Stimulated activated CD4-positive, alpha-beta T cell treated with anti-CD3 and anti-CD28 coated beads, Interleukin-15, amount 100 ng/mL, for 24 hours (primary cell): Measurements from ENCODE around the gene MMEL1.
"Not testable (repeated sequence)": the region's sequence is repeated elsewhere in the genome, so short reads cannot be mapped to it uniquely, and the experiment has no call there.

Experiments used
- DNase-seq: peaks from one replicate; pipeline ENCODE4 v3.0.0-alpha.2; 2020

The MMEL1 gene

DNA sequence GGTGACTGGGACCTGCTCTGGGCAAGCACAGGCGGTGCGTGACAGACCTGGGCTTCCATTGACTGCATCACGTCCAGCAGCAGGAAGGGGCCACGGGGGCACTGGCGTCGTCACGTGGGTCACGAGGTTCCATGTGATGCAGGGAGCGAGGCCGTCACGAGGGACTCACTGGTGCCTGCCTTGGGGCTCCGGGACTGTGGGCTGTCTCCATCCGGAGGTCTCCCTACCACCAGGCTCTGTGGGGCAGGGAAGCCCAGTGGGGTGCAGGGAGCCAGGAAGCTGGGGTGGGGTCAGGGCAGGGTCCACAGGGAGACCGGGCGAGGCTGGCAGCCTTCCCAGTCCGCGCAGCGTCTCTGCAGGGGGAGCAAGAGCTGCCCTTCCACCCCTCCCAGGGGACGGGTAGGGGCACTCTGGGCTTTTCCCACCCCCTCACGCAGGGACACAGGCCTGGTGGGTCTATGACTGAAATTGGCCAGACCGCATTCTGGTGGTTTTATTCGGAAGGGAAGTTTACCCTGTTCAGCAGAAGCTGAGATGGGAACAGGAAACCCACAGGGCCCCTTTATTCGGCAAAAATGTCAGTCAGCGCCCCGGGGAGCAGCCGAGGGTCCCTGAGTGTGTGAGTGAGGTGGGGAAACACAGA is 77.1 kb downstream of the MMEL1 start:
- peak; percentile 87 for DNase-seq

DNA sequence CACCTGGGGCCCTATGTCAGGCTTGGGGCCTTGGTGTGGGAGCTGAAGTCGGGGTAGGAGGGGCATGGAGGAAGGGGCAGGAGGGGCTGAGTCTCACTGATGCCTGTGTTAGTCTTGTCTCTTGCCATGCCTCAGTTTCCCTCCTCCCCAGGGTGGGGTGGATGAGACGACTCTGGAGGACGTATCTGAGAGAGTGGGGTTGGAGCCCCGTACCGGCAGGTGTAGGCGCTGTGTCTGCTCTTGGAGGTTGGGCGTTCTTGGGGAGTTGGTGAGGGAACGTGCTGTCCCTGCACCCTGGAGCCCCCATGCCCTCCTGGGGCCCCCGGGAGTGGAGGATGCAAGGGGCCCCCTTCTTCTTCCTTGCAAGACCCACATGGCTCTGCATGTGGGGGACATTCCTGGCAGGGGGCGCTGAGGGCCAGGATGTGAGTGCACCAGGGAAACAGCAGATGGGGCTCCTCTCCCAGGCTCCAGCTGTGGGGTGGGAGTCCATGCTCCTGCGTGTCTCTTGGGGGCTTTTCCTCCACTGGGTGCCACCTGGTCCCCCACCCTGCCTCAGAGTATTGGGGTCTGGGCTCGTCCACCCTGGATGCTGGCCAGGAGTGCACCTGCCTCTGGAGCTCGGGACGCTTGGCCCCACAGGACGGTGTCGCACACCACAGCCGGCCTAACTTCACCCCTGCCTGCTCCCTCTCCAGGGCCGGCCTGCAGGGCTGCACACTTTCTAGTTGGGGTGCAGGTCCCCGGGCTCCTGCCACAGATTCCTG is 78.0 kb downstream of the MMEL1 start:
- DNase-seq = peak; percentile 60

DNA sequence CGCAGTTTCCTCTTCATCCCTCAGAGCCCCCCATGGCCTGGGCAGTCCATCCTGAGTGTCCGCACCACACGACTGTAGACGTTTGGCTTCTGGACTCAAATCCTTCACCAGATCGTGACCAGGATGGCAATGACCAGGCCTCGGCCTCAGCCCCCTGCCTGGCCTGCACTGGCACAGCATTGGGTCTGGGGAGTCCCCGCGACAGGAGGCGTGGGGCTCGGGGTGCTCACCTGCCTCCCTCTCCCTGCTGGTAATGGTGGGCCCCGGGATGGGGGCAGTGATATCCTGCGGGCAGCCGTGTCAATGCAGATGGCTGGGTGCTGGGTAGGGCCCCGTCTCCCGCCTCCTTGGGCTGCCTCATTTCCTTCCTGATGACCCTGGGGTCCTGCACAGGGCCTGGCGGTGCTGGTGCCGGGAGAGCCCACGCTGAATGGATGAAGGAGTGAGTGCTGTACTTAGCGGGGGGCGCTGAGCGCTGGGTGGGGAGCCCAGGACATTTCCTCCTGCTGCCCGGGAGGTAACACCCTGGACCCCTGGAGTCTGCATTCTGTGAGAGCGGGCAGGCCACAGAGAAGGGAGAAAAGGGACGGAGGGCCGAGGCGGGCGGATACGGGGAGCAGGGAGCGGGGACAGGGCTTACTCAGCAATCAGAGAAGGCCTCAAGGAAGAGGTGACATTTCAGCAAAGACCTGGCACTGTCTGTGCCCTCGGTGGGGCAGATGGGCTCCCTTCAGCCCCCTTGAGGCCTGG is 78.8 kb downstream of the MMEL1 start:
- DNase-seq = no peak

DNA sequence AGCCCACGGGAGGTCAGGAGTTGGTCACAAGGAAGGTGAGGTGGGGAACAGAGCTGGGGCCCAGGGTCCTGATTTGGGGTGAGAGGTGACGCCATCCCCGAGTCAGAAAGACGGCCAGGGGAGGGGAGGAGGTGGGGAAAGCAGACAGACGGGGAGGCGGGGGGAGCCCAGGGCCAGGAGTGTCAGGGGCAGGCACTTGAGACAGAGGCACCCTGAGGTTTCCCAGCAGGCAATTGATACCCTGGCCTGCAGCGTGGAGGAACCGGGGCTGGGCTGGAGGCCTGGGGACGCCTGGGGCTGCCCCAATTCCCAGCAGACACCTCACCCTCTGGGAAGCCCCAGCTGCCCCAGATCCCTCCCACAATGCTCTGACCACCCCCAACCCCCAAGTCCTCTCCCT is 79.7 kb downstream of the MMEL1 start:
- not testable (repeated sequence) for DNase-seq

DNA sequence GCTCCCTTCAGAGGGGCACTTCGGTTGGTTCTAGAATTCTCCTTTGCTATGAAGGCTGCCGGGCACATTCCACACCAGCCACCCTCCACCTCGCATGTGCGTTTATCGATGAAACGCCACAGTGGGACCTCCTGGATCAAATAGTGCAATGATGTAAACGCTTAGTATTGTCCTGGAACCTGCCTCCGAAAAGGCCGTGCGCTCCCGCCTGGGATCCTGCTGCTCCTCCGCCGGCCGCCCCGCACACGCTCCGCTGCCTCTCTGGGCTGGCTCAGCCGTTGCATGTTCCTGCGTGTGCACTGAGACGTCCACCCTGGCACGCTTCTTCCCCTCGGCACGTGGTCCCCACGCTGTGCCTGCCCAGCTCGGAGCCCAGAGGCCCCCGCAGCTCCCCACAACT is 80.6 kb downstream of the MMEL1 start:
- no peak for DNase-seq

DNA sequence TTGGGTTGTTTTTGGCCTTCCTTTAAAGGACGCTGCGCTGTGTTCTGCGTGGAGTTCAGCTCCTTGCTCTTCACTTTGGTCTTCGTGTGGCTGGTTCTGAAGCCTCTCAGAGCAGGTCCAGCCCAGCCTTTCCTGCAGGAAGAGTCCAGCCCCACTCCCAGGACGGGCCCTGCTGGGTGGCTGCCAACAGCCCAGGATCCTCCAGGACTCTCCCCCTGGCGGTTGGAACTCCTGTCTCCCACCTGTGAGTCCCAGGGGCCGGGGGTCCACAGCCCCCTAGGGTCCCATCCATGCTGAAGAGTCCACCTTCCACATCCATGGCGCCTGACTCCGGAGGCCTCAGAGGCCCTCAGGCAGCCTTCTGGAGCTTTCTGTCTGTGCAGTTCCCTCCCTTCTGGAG is 81.3 kb downstream of the MMEL1 start:
- DNase-seq = not testable (repeated sequence)

DNA sequence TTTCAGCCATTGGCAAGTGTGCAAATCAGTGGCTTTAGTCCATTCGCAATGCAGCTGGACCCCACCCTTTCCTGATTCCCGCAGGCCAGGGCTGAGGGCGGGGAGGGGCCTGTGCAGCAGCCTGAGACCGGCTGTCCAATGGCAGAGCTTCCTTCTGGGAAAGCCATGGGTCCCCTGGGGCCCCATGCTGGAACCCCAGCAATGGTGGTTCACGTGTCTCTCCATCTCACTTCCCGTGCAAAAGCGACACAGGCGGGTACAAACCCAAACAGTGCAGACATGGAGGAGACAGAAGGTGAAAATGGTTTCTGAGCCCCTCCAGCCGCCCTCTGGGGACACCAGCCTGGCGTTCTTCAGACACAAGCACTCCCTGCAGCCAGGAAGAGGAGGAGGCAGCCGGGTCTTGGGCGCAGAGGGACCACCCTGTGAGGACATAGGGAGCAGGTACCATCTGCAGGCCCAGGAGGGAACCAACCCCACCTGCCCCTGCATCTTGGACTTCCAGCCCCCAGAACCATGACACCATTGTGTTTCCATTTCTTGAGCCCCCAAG is 82.4 kb downstream of the MMEL1 start:
- DNase-seq = not testable (repeated sequence)

- not testable (repeated sequence) for DNase-seq
Observed at GRCh38 chr1:2549367-2550029, 83.3 kb downstream of the MMEL1 start.

DNA sequence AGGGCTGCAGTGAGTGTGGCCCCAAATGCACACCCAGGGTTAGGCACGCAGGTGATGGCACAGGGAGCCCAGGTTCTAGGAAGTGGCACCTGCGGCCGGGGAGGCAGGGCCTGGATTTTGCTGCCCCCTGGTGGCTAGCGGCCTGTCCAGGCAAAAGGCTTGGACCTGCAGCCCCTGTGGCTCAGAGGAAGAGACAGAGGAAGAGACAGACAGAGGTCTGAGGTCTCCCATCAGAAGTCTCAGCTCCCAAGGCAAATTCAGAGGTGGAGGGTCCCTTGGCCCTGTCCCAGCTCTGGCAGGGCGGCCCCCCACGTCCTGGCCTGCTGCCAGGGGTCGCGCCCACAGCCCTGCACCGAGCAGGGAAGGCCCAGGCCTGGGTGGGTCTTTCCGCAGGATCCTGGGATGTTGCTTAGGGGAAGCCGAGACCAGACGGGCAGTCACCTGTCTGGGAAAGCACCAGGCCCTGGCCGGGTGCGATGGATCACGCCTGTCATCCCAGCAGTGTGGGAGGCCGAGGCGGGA is 84.7 kb downstream of the MMEL1 start:
- DNase-seq = peak; percentile 89

- peak; percentile 74 for DNase-seq
Observed at GRCh38 chr1:2547210-2548067, 85.4 kb downstream of the MMEL1 start.

GRCh38 chr1:2546515-2547209 is 86.2 kb downstream of the MMEL1 start:
- peak; percentile 92 for DNase-seq

GRCh38 chr1:2545754-2546514 is 86.9 kb downstream of the MMEL1 start:
- peak; percentile 89 for DNase-seq

DNA sequence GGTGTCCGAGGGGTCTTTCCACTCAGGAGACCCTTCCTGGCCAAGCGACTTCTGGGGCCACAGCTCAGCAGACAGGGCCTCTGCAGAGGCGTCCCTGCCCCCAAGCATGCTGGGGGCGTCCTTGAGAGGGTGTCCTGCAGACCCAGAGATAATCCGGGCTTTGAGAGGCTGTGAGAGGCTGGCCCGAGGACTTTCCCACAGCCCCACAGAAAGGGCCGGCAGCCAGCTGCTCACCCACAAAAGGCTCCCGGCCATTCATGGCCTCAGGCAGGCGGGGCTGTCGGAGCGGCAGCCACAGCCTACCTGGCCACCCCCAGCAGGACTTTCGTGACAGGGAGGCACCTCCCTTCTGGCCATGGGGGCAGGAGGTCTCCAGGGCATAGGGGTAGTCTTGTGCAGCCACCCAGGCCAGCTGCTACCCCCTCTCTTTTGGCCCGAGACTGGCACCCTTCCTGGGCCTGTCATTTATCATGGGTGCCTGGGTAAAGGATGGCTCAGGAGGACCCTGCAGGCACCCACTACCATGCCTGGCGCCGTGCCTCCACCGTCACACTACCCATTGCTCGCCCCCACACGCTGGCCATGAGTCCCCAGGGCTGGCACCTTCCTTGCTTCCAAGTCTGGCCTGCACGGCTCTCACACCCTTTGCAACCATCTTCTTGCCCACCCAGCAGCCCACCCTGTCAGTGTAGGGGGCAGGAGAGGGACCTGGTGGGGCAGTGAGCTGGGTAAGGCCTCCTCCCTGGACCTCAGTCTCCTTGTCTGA is 87.8 kb downstream of the MMEL1 start:
- DNase-seq = no peak

DNA sequence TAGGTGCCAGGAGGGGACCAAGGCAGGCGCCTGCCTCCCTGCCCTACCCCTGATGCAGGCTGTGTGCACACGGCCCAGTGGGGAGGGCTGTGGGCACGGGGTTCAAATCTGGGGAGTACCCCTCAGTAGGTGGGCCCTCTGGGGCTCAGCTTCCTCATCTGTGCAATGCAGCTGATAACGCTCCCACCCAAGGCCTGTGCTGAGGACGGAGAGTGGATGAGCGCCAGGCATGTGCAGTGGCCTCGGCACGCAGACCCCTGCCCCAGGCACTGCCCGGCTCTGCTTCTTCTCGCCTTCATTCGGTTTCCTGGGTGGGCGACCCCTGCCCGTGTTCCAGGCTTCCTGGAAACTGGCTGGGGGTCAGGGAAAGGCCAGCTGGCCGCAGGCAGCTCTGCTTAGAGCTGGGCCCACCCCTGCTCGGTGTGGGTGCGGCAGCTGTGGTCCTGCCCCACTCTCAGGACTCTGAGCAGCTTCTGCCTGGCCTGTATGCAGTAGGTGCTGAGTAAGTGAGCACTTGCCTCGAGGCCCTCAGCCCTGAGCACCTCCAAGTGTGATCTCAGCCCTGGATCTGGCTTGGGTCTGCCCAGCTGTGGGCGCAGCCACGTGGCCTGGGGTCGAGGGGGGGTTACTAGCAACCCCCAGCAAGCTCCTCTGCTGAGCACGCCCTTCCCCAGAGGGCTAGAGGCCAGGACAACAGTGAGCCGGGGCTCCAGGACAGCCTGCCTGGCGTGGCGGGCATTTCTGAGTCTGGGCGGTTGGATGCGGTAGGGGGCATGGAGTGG is 88.5 kb downstream of the MMEL1 start:
- DNase-seq = no peak

GRCh38 chr1:2543543-2544092 is 89.2 kb downstream of the MMEL1 start:
- DNase-seq = no peak

- DNase-seq = peak; percentile 2
Observed at GRCh38 chr1:2542246-2542915, 90.4 kb downstream of the MMEL1 start.

DNA sequence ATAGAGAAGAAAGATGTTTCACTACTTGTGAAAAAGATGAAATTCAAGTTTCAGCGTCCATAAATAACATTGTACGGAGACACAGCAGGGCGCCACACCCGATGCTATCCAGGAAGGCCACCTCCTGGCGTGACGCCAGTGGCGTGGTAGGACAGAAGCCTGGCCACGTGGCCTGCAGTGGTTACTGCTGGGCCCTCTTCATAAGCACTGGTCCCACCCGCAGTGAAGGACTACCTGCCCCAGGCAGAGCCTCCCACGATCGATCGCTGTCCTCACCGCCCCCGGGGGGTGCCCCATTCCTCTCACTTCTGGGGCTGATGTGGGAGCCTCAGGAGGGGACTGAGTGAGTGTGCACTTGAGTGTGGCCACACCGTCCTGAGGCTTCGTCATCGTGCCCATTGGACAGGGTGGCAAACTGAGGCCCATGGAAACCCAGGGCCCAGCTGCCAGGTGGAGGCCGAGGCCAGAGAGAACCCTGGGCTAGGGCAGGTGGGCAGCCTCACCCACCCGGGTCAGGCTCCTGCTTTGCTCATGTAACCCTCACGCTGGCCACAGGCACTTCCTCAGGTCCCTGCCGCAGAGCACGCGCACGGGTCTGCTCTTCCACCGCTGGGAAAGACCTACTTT is 91.1 kb downstream of the MMEL1 start:
- DNase-seq = peak; percentile 1
